KMS-11 (cell line): ENCODE measurements around the gene TPD52L1.

Experiments used
- H2AFZ ChIP-seq: fragments of 200-600 bp; sonication (generic); 2 replicates; pipeline ENCODE4 v1.6.1; 2016; ENCODE audit warnings: antibody characterized with exemption, mixed run types, low read depth
- H3K27ac ChIP-seq: fragments of 200-600 bp; sonication (generic); 2 replicates; pipeline ENCODE4 v1.6.1; 2016; ENCODE audit warnings: mild to moderate bottlenecking, mixed run types
- H3K27me3 ChIP-seq: fragments of 200-600 bp; sonication (generic); 2 replicates; pipeline ENCODE4 v1.6.1; 2017; ENCODE audit warnings: mild to moderate bottlenecking, low read depth, mixed run types, moderate library complexity; ENCODE audit not compliant: insufficient read depth
- H3K36me3 ChIP-seq: fragments of 200-600 bp; sonication (generic); 2 replicates; pipeline ENCODE4 v1.6.1; 2017; ENCODE audit warnings: mild to moderate bottlenecking, mixed run types; ENCODE audit not compliant: insufficient read depth
- H3K4me1 ChIP-seq: fragments of 200-600 bp; sonication (generic); 2 replicates; pipeline ENCODE4 v1.6.1; 2016; ENCODE audit warnings: mild to moderate bottlenecking, low read depth, mixed run types; ENCODE audit not compliant: poor library complexity, severe bottlenecking
- H3K4me2 ChIP-seq: fragments of 200-600 bp; sonication (generic); 2 replicates; pipeline ENCODE4 v1.7.0; 2016; ENCODE audit warnings: mild to moderate bottlenecking, mixed run types
- H3K4me3 ChIP-seq: fragments of 200-600 bp; sonication (generic); IDR thresholded peaks from 2 replicates; pipeline ENCODE4 v1.6.1; 2017; ENCODE audit warnings: low read depth, low read length, mixed read lengths; ENCODE audit not compliant: insufficient read depth
- H3K79me2 ChIP-seq: fragments of 200-600 bp; sonication (generic); 2 replicates; pipeline ENCODE4 v1.6.1; 2016; ENCODE audit warnings: low read depth, mixed run types; ENCODE audit not compliant: insufficient read depth
- H3K9ac ChIP-seq: fragments of 200-600 bp; sonication (generic); 2 replicates; pipeline ENCODE4 v1.6.1; 2016; ENCODE audit warnings: mild to moderate bottlenecking, mixed run types
- H4K20me1 ChIP-seq: fragments of 200-600 bp; sonication (generic); 2 replicates; pipeline ENCODE4 v1.6.1; 2016; ENCODE audit warnings: mild to moderate bottlenecking, mixed run types; ENCODE audit not compliant: insufficient read depth
- TF ChIP-seq, protein P1 (sequence below): fragments of 200-600 bp; sonication (generic); conservative IDR thresholded peaks from 2 replicates; pipeline ENCODE4 v1.6.1; 2017; ENCODE audit warnings: low read depth, mild to moderate bottlenecking, antibody characterized with exemption, low read length, moderate library complexity, mixed read lengths

TPD52L1 gene

DNA sequence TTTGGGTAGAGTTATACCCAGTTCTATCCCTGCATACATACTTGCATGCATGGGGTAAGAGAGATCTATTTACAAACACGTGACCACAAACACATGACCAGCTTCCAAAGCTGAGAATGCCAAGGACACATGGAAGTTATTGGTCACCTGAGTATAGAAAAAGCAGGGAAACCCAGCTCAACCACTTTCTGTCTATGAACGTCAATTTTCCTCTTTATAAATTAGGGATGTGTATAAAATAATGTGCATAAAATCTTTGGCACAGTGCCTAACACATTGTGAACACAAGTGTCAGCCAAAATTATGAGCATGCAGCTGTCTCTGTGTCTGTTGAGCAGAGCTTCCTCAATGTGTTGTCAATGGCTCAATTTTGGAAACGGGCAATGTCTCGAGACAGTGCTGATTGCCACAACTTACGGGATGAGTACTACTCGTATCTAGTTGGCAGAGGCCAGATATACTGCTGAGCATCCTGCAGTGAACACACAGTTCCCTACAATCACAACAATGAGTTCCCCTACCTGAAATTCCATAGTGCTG, 44.9 kb downstream of the TPD52L1 start:
- Histone ChIP-seq H3K27ac (no peak overlapping the region), H3K4me2 (no peak overlapping the region), H4K20me1 (no peaks in the 10 kb centered on the region), H3K27me3 (no peaks in the 10 kb centered on the region), H3K4me3 (no peak overlapping the region), H3K79me2 (no peaks in the 10 kb centered on the region), H3K36me3 (no peaks in the 10 kb centered on the region), H2AFZ (no peak overlapping the region), H3K9ac (no peak overlapping the region), H3K4me1 (no peaks in the 10 kb centered on the region)
- TF ChIP-seq, protein P1, sequence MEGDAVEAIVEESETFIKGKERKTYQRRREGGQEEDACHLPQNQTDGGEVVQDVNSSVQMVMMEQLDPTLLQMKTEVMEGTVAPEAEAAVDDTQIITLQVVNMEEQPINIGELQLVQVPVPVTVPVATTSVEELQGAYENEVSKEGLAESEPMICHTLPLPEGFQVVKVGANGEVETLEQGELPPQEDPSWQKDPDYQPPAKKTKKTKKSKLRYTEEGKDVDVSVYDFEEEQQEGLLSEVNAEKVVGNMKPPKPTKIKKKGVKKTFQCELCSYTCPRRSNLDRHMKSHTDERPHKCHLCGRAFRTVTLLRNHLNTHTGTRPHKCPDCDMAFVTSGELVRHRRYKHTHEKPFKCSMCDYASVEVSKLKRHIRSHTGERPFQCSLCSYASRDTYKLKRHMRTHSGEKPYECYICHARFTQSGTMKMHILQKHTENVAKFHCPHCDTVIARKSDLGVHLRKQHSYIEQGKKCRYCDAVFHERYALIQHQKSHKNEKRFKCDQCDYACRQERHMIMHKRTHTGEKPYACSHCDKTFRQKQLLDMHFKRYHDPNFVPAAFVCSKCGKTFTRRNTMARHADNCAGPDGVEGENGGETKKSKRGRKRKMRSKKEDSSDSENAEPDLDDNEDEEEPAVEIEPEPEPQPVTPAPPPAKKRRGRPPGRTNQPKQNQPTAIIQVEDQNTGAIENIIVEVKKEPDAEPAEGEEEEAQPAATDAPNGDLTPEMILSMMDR: no peak

DNA sequence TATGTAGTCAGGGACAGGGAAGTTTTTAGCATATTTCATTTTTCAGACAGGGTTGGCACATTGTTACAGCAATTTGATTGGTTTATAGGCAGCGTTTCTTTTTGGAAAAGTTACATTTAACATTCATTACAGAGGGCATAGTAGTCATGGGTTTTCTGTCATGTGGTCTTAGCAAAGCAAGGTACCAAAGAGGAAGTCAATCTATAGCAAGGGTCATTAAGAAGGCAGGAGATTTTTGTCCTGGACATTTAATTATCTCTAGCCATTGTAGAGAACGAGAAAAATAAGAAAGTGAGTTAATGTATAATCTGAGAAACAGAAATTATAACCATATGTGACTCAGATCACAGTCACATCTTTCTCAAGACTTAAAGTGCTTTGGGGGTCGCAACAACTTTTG, 47.4 kb downstream of the TPD52L1 start:
- Histone ChIP-seq H3K4me2 (no peak overlapping the region), H3K27ac (no peak overlapping the region)
- TF ChIP-seq, protein P1: no peak

DNA sequence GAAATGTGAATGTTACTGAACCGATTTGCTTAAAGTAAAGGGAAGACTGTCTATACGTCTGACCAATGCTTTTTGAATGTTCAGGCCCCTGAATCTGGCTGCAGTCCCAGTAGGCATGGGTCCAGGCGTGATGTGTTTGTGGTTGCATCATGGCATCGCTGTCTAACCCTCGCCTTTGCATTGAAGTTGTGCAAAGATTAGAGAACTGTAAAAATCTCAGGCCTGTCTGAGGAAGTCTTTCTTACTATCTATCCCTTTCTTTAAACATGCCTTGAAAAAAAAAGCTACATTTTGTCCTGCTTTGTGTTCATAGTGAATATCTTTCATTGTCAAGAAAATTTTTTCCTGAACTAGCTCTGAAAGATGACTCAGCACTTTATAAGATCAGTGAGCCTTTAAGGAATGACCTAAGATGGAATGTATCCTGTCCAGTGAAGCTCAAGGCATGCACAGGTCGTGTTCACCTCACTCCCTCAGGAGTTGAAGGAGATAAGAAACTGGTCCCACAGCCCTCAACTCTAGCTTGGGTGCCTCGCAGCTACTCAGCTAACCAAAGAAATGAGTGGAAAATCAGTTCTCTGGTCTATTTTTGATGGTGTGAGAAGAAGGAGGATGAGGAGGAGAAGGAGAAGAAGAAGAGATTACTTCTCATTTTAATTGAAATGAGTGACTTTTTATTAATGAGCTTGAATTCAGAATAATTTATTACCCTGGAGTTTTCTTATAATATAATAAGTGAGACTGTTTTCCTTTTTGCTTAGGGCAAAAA, 48.6 kb downstream of the TPD52L1 start:
- no peak overlapping the region for H3K27ac ChIP-seq
- no peaks in the 10 kb centered on the region for H3K36me3 ChIP-seq
- H3K4me1 ChIP-seq: no peaks in the 10 kb centered on the region
- no peak overlapping the region for H3K9ac ChIP-seq
- no peak overlapping the region for H3K4me3 ChIP-seq
- no peaks in the 10 kb centered on the region for H3K79me2 ChIP-seq
- TF ChIP-seq, protein P1: no peak
- no peaks in the 10 kb centered on the region for H3K27me3 ChIP-seq
- no peak overlapping the region for H3K4me2 ChIP-seq
- no peak overlapping the region for H2AFZ ChIP-seq
- H4K20me1 ChIP-seq: no peaks in the 10 kb centered on the region

More for the DNA sequence above, 47.4 kb downstream of the TPD52L1 start:
- Histone ChIP-seq H3K9ac (no peak overlapping the region), H3K36me3 (no peaks in the 10 kb centered on the region), H3K79me2 (no peaks in the 10 kb centered on the region), H2AFZ (no peak overlapping the region), H3K4me1 (no peaks in the 10 kb centered on the region), H4K20me1 (no peaks in the 10 kb centered on the region), H3K4me3 (no peak overlapping the region), H3K27me3 (no peaks in the 10 kb centered on the region)

DNA sequence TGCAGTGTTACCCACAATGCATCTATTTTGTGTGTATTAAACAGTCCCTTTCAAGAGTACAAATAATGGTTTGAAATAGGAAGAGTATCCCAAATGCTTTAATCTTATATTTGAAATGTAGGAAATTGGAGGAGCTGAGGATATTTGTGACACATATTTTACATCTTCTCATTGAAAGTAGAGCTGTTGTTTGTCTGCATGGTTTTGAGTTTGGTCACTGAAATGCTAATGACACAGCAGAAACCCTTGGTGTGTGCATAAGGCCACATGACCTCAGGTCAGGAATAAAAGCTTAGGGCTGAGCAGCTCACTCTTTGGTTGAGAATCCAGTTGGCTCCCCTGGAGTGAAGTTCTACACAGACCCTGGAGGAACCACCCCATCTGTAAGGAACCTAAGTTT, 49.8 kb downstream of the TPD52L1 start:
- H3K4me3 ChIP-seq: no peak overlapping the region
- no peaks in the 10 kb centered on the region for H3K27me3 ChIP-seq
- no peaks in the 10 kb centered on the region for H3K4me1 ChIP-seq
- no peak overlapping the region for H3K4me2 ChIP-seq
- no peaks in the 10 kb centered on the region for H3K79me2 ChIP-seq
- H4K20me1 ChIP-seq: no peaks in the 10 kb centered on the region
- H3K36me3 ChIP-seq: no peaks in the 10 kb centered on the region
- no peak overlapping the region for H3K9ac ChIP-seq
- no peak overlapping the region for H2AFZ ChIP-seq
- H3K27ac ChIP-seq: no peak overlapping the region
- TF ChIP-seq, protein P1: no peak
